Measurements from ENCODE around the gene DNAH1.
A peak's percentile ranks its signal among the peaks of the same experiment; 100 is the strongest.

The DNAH1 gene

GRCh38 chr3:52310861-52311575 lies 5.1 kb upstream of the DNAH1 start:
- DNase-seq (ENCODE audit: low read depth in 1 of 2, low spot score in 1 of 2): peak in 1 of 2 donors; percentile 23

GRCh38 chr3:52311576-52312119 lies 4.5 kb upstream of the DNAH1 start:
- no peak for DNase-seq (ENCODE audit: low read depth in 1 of 2, low spot score in 1 of 2)

- no peak for DNase-seq (ENCODE audit: low read depth in 1 of 2, low spot score in 1 of 2)
Measured at GRCh38 chr3:52313188-52313773, 2.8 kb upstream of the DNAH1 start.

GRCh38 chr3:52313774-52314188 lies 2.3 kb upstream of the DNAH1 start:
- DNase-seq (ENCODE audit: low read depth in 1 of 2, low spot score in 1 of 2): no peak

DNA sequence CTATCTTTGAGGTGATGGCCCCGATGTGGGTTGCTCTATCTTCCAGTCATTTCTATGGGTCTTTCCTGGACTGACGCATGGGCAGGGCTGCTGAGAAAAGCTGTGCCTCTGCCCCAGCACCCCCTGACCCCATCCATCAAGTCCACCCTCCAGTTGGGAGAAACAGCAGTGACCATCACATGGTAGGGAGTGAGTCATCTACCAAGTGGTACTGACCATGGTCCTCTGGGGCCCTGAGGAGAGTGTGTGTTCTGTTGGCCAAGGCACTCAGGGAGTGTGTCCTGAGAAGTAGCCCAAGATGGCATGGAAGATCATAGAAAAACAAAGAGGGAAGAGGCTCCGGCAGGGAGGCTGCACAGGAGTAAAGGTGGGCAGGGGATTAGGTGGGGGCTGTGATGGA lies 1.6 kb upstream of the DNAH1 start:
- no peak for DNase-seq (ENCODE audit: low read depth in 1 of 2, low spot score in 1 of 2)

GRCh38 chr3:52315006-52315405 lies 1.1 kb upstream of the DNAH1 start:
- DNase-seq (ENCODE audit: low read depth in 1 of 2, low spot score in 1 of 2): no peak

DNA sequence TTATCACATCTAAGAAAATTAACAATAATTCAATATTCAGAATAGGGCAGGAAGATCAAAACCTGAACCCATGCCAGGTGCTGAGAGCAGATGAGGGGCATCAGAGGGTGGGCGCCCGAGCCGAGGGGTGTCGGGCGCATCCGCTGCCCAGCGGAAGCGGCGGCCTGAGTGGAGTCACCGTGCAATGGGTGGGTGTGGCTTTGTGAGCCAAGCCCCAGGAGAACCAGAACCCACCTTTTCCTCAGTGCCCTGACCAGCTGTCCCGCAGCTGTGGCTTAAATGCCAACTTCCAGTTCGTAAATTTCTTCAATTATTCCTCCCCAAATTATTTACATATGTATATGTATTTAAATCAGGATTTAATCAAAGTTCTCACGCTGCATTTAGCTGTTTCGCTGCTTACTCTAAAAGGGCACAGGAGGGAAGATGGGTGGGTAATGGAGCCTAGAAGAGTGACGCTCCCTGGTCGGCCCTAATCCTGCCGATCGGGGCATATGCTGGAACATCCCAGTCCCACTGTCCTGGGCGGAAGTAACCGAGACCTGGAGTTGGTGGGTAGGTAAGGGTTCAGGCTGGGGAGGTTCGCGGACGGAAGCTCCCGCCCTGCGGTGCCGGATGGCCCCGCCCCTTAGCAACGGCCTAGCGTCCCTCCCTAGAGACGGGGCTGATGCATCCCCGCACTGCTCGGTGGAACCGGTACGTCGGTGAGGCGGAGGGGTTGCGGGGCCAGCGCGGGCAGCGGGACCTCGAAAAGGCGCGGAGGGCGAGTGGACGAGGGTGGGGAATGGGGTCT lies 1.3 kb downstream of the DNAH1 start:
- peak; percentile 46 to 49 for DNase-seq (ENCODE audit: low read depth in 1 of 2, low spot score in 1 of 2)

DNA sequence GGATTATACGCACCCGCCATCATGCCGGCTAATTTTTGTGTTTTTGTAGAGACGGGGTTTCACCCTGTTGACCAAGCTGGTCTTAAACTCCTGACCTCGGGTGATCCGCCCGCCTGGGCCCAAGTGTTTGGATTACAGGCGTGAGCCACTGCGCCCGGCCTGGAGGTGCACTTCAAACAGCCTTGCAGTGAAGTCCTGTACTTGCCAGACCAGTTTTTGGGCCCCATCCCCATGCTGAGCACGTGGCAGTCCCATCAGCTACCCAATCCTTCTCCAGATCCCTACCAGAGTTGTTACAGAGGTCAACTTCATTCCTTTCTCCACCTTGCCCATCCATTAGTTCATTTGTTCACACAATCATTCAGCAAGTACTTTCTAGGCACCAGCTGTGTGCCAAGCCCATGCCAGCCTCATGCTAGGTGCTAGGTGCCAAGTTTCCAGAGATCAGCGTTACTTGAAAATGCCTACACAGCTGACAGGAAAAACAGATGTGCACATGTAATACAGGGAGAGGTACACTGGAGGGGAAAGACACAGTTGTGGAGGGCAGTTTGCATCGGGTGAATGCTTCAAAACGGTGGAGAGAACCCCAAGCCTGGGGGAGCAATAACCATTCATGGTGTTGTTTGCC lies 2.2 kb downstream of the DNAH1 start:
- no peak for DNase-seq (ENCODE audit: low read depth in 1 of 2, low spot score in 1 of 2)

DNA sequence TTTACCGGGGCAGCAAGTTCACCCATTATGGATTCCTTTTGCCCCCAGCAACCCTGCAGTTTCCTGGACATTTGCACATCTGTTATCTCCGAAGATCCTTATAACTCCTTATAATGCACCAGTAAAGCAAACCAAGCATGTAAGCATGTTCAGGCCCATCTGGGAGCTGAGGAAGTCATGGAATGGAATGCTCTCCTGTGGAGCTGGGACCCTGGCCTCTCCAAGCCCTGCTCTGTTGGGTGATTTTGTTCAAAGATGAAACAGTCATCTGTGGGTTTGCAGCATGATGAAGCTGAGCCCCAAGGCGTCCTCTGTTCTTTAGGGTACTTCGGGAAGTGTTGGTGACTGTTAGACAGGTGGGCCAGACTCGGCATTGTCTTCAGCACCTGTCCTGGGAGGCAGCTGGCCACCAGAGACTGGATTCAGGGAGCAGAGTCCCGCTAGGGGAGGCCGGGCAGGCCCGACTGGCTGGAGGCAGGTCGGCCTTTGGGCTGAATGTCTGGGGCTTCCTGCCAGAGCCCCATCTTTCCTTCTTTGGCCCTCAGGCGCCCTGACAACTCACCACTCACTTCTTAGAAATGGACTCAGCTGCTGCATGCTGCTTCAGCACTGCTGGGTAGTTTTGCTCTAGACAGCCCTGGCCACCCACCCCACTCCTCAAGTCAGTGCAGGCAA lies 3.9 kb downstream of the DNAH1 start:
- no peak for DNase-seq (ENCODE audit: low read depth in 1 of 2, low spot score in 1 of 2)

GRCh38 chr3:52321481-52321880 lies 5.4 kb downstream of the DNAH1 start:
- no peak for DNase-seq (ENCODE audit: low read depth in 1 of 2, low spot score in 1 of 2)

- no peak for DNase-seq (ENCODE audit: low read depth in 1 of 2, low spot score in 1 of 2)
Measured at GRCh38 chr3:52322466-52322865, 6.3 kb downstream of the DNAH1 start.

- no peak for DNase-seq (ENCODE audit: low read depth in 1 of 2, low spot score in 1 of 2)
Measured at GRCh38 chr3:52323526-52324295, 7.6 kb downstream of the DNAH1 start.

- no peak for DNase-seq (ENCODE audit: low read depth in 1 of 2, low spot score in 1 of 2)
Measured at GRCh38 chr3:52324676-52325075, 8.6 kb downstream of the DNAH1 start.

- DNase-seq (ENCODE audit: low read depth in 1 of 2, low spot score in 1 of 2): no peak
Measured at GRCh38 chr3:52325686-52326085, 9.6 kb downstream of the DNAH1 start.

DNA sequence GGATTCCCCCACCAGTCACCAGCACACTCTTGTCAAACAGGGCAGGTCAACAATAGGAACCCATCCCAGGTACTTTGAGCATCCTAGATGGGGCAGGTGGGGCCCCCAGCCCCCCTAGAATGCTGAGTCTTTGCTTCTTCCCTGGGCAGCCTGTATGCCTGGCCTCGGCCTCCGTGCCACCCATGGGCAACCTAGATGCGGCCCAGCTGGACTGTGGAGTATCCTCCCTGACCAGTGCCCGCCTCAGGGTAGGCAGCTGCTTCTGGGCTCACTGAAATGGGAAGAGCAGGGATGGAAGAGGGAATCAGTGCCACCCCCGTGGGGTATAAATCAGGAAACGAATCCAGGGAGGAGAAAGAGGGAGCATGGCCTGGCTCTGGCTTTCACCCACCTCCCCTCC lies 10.9 kb downstream of the DNAH1 start:
- no peak for DNase-seq (ENCODE audit: low read depth in 1 of 2, low spot score in 1 of 2)

DNA sequence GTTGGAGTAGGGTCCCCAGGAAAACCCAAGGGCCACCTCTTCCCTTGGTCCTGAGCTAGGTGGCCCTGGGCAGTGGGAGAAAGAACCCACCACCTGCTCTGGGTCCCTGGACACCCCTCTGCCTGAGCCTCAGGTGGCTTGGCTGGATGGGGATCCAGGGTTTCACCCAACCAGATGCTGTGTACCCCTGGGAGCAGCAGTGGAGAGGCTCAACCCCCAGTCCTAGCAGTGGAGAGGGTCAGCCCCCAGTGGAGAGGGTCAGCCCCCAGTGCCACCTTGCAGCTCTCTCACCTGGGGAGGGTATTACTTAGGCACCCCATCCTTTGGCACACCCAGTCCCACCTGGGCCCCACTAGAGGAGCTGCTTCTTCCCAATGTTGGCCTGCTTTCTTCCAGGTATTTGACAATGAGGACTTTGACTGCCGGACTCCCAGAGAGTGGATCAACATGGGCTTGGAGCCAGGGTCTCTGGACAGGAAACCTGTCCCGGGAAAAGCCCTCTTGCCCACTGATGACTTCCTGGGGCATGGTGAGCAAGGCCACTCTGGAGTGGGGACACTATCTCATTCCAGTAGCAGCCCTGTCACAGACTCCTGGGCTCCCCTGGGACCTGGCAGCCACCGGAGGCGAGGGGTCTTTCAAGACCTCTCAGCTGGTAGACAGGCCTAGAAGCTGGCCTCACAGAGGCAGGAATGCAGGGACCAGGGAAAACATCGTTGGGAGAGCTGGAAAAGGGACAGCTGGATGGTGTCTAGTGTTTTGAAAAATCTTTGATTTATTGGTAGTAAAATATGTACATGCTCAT lies 11.6 kb downstream of the DNAH1 start:
- no peak for DNase-seq (ENCODE audit: low read depth in 1 of 2, low spot score in 1 of 2)

DNA sequence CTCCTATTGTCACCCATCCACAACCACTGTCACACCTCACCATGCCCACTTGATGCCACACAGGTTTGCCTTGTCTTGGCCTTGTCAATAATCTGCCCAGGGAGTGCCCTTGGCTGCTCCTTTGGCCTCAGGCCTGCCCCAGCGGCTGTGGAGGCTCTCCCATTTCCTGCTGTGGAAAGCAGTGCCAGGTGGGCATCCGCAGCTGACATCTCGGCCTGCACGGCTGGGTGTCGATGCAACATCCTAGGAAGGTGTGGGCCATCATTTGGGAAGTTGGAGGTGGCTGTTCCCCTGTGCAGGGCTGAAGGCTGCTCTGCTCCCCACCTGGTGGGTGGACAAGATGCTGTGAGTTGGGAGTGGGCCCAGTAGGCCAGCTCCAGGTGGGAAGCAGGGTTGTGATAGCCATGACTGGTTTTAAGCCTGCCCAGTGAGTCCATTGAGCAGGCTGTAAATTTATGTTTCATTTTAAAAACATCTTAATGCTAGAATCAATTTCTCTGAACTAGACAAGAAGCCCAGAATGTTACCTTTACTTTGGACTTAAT lies 12.5 kb downstream of the DNAH1 start:
- DNase-seq (ENCODE audit: low read depth in 1 of 2, low spot score in 1 of 2): no peak

- no peak for DNase-seq (ENCODE audit: low read depth in 1 of 2, low spot score in 1 of 2)
Measured at GRCh38 chr3:52330194-52330805, 14.2 kb downstream of the DNAH1 start.

GRCh38 chr3:52331091-52331490 lies 15.0 kb downstream of the DNAH1 start:
- no peak for DNase-seq (ENCODE audit: low read depth in 1 of 2, low spot score in 1 of 2)
